HUES6 (cell line): ENCODE measurements around the gene RNF10.
"Not testable (repeated sequence)": the region's sequence is repeated elsewhere in the genome, so short reads cannot be mapped to it uniquely, and the experiment has no call there.

ENCODE experiments used
- H3K27ac ChIP-seq: 2 replicates; pipeline ENCODE4 v1.7.0; 2013; ENCODE audit warnings: low read depth, mild to moderate bottlenecking, low read length, inconsistent platforms
- H3K27me3 ChIP-seq: 2 replicates; pipeline ENCODE4 v1.6.1; 2013; ENCODE audit warnings: low read length; ENCODE audit not compliant: control insufficient read depth, insufficient read depth
- H3K36me3 ChIP-seq: 2 replicates; pipeline ENCODE4 v1.6.1; 2013; ENCODE audit warnings: low read length; ENCODE audit not compliant: control insufficient read depth, insufficient read depth
- H3K4me1 ChIP-seq: 2 replicates; pipeline ENCODE4 v1.6.1; 2013; ENCODE audit warnings: low read length; ENCODE audit not compliant: control insufficient read depth, insufficient read depth
- H3K4me3 ChIP-seq: 2 replicates; pipeline ENCODE4 v1.5.1; 2013; ENCODE audit warnings: low read depth, low read length
- H3K9ac ChIP-seq: one replicate; pipeline ENCODE4 v1.6.1; 2013; ENCODE audit warnings: mild to moderate bottlenecking, low read length
- H3K9me3 ChIP-seq: 2 replicates; pipeline ENCODE4 v1.6.1; 2013; ENCODE audit warnings: low read depth, low read length; ENCODE audit not compliant: control insufficient read depth, insufficient read depth

Gene RNF10

DNA sequence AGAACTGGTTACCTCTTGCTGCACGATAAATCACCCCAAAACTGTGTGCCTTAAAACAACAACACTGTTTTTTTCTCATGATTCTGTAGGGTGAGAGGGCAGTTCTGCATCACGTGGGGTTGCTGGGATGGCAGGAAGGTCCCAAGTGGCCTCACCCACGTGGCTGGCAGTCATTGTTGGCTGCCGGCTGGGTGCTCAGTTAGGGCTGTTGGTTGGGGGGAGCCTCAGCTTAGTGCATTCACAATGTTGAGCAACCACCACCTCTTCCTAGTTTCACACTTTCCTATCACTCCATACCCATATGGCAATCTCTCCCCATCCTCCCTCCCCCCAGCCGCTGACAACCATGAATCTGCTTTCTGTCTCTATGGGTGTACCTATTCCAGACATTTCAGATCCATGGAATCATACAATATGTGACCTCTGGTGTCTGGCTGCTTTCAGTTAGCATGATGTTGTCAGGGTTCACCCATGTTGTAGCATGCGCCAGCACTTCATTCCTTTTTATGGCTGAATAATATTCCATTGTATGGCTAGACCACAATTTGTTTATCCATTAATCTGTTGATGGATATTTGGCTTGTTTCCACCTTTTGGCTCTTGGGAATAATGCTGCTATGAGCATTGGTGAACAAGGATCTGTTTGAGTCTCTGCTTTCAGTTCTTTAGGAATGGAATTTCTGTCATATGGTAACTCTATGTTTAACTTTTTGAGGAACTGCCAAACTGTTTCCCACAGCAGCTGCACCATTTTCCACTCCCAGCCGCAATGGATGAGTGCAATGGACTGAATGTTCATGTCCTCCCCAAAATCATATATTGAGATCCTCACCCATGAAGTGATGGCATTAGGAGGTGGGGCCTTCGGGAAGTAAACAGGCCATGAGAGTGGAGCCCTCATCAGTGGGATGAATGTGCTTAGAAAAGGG lies 58.2 kb downstream of the RNF10 start:
- H3K4me3 ChIP-seq, result no peak overlapping the region
- H3K9me3 ChIP-seq, result no peaks in the 10 kb centered on the region
- H3K27me3 ChIP-seq, result no peaks in the 10 kb centered on the region
- peaks cover 6% of the 10 kb centered on the region; the same call in 1 of the 2 replicates for H3K4me1 ChIP-seq
- H3K9ac ChIP-seq, result no peak overlapping the region
- no peaks in the 10 kb centered on the region for H3K36me3 ChIP-seq
- H3K27ac ChIP-seq, result no peak overlapping the region

DNA sequence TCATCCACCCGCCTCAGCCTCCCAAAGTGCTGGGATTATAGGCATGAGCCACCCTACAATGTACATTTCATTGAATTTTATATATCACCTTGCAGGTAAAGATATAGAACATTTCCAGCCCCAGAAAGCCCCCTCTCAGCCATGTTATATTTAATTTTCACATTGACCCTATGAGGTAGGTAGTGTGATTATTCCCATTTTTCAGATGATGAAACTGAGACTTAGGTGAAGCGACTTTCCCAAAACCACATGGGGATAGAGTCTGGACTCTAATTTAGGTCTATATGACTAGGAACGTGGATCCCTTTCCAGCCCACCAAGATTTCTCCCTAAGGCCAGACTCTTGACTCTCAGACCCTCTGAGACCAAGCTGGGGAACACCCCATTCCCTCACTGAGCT lies 62.7 kb downstream of the RNF10 start:
- Histone ChIP-seq H3K9me3 (no peaks in the 10 kb centered on the region), H3K4me3 (no peak overlapping the region), H3K9ac (no peak overlapping the region), H3K4me1 (peaks cover 26% of the 10 kb centered on the region), H3K27ac (no peak overlapping the region), H3K27me3 (no peaks in the 10 kb centered on the region), H3K36me3 (no peaks in the 10 kb centered on the region)

GRCh38 chr12:120597861-120598260 lies 63.7 kb downstream of the RNF10 start:
- H3K36me3 ChIP-seq, result no peaks in the 10 kb centered on the region
- H3K4me3 ChIP-seq, result no peak overlapping the region
- no peaks in the 10 kb centered on the region for H3K27me3 ChIP-seq
- no peaks in the 10 kb centered on the region for H3K9me3 ChIP-seq
- peaks cover 23% of the 10 kb centered on the region for H3K4me1 ChIP-seq
- H3K27ac ChIP-seq, result no peak overlapping the region
- H3K9ac ChIP-seq, result no peak overlapping the region

DNA sequence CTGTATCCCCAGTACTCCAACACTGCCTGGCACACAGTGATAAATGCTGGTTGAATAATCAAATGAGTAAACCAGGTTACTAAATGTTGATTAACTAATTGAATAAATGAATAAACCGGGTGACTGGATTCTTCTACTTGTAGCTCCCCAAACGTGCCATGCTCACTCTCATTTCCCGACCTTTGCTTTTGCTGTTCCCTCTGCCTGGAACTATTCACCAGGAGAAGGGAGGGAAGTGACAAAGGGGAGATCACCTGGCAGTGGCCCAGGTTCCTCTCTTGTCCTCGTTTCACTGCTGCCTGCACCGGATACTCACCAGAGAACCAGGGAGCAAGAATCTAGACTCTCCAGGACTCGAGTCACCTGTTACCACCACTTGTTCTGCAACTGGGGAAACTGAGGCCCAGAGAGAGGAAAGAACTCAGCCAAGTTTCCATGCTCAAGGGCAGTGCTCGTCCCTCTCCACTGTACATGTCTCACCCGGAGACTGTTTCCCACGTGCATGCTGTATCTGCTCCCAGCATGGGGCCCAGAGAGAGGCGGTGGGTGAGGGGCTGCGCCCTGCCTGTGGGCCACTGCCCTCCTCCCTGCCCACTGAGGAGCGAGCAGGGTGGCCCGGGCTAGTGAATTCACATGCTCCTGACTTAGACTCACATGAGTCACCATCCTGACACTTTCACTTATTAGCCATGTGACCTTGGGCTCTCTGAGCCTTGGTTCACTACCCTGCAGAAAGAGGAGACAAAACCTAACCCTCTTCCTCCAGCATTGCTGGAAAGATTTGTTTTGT lies 64.7 kb downstream of the RNF10 start:
- Histone ChIP-seq H3K27ac (no peak overlapping the region), H3K4me3 (no peak overlapping the region), H3K9ac (no peak overlapping the region), H3K9me3 (no peaks in the 10 kb centered on the region), H3K27me3 (no peaks in the 10 kb centered on the region), H3K36me3 (no peaks in the 10 kb centered on the region), H3K4me1 (peaks cover 23% of the 10 kb centered on the region)

GRCh38 chr12:120599672-120600552 lies 65.8 kb downstream of the RNF10 start:
- Histone ChIP-seq H3K27me3 (no peaks in the 10 kb centered on the region), H3K4me1 (peaks cover 23% of the 10 kb centered on the region), H3K4me3 (no peak overlapping the region), H3K27ac (no peak overlapping the region), H3K9ac (no peak overlapping the region), H3K36me3 (no peaks in the 10 kb centered on the region), H3K9me3 (no peaks in the 10 kb centered on the region)

GRCh38 chr12:120602416-120602815 lies 68.3 kb downstream of the RNF10 start:
- H3K9me3 ChIP-seq, H3K27ac ChIP-seq, H3K36me3 ChIP-seq, H3K27me3 ChIP-seq, H3K9ac ChIP-seq, H3K4me3 ChIP-seq: not testable (repeated sequence)
- peaks cover 23% of the 10 kb centered on the region for H3K4me1 ChIP-seq

- no peaks in the 10 kb centered on the region for H3K9me3 ChIP-seq
- H3K4me1 ChIP-seq, result no peaks in the 10 kb centered on the region
- H3K27ac ChIP-seq, result no peak overlapping the region
- no peak overlapping the region for H3K4me3 ChIP-seq
- H3K27me3 ChIP-seq, result no peaks in the 10 kb centered on the region
- H3K36me3 ChIP-seq, result no peaks in the 10 kb centered on the region
- no peak overlapping the region for H3K9ac ChIP-seq
Observed at GRCh38 chr12:120610560-120610959, 76.4 kb downstream of the RNF10 start.

- H3K4me3 ChIP-seq, H3K4me1 ChIP-seq, H3K27me3 ChIP-seq, H3K36me3 ChIP-seq, H3K9me3 ChIP-seq, H3K9ac ChIP-seq, H3K27ac ChIP-seq: not testable (repeated sequence)
Observed at GRCh38 chr12:120611534-120611933, 77.4 kb downstream of the RNF10 start.

GRCh38 chr12:120614848-120615247 lies 80.7 kb downstream of the RNF10 start:
- Histone ChIP-seq H3K4me3 (no peak overlapping the region), H3K27ac (no peak overlapping the region), H3K9me3 (no peaks in the 10 kb centered on the region), H3K9ac (no peak overlapping the region), H3K36me3 (no peaks in the 10 kb centered on the region), H3K27me3 (no peaks in the 10 kb centered on the region), H3K4me1 (0 out of 2 replicates have a peak, but pooled peaks cover 4% of the 10 kb centered on the region)

GRCh38 chr12:120617193-120617592 lies 83.0 kb downstream of the RNF10 start:
- H3K4me1 ChIP-seq, H3K9me3 ChIP-seq, H3K4me3 ChIP-seq, H3K36me3 ChIP-seq, H3K9ac ChIP-seq, H3K27me3 ChIP-seq, H3K27ac ChIP-seq: not testable (repeated sequence)
